Occipital lobe (tissue), 2 donors: ENCODE results near the gene CYP4F8. TPM values are rescaled to one million over a fixed set of nuclear protein-coding genes. Genes with fewer than 3 reads are reported as not detected.

Source experiments
- small RNA-seq: library from RNA; depleted of rRNA; stranded (forward); fragments of <200 nt; gene quantifications from one replicate; pipeline ENCODE3, GENCODE V24; 2014
- total RNA-seq: library from RNA; depleted of rRNA; stranded (reverse); fragments of >200 nt; gene quantifications from one replicate; pipeline ENCODE4 v1.2.3, GENCODE V29; 2014

Gene CYP4F8
- total RNA-seq, 1 donor from 2014 or later = not detected

Small RNA genes within 50 kb of the gene (small RNA-seq; reads per million reads assigned to genes)
- not detected for gene AD000091.1

Other genes with a start within 250 kb of the CYP4F8 start
- gene AKAP8, start 235.4 kb upstream of the CYP4F8 start, total RNA-seq = 11.7 TPM
- gene AKAP8L, start 196.2 kb upstream of the CYP4F8 start, total RNA-seq = 59.6 TPM
- gene WIZ, start 165.3 kb upstream of the CYP4F8 start, total RNA-seq = 11.1 TPM
- gene RASAL3, start 150.7 kb upstream of the CYP4F8 start, total RNA-seq = 0.47 TPM
- not detected for gene PGLYRP2, start 135.7 kb upstream of the CYP4F8 start, total RNA-seq
- gene CYP4F22, start 106.7 kb upstream of the CYP4F8 start, total RNA-seq = not detected
- 0.16 TPM for gene CYP4F3, start 25.7 kb downstream of the CYP4F8 start, total RNA-seq
- gene CYP4F12, start 57.9 kb downstream of the CYP4F8 start, total RNA-seq = not detected
- gene OR10H2, start 112.8 kb downstream of the CYP4F8 start, total RNA-seq = not detected
- gene OR10H3, start 122.8 kb downstream of the CYP4F8 start, total RNA-seq = not detected
- not detected for gene OR10H5, start 172.4 kb downstream of the CYP4F8 start, total RNA-seq
- not detected for gene OR10H1, start 200.4 kb downstream of the CYP4F8 start, total RNA-seq